Stimulated activated CD8-positive, alpha-beta memory T cell treated with anti-CD3 and anti-CD28 coated beads, Interleukin-7, amount 100 ng/mL, for 1 hour (primary cell): ENCODE measurements around the gene TMPRSS9.
A peak's percentile ranks its signal among the peaks of the same experiment; 100 is the strongest.

Source experiments
- DNase-seq, 2 donors: peaks; one replicate each; pipeline ENCODE4 v3.0.0-alpha.2; 2020; ENCODE audit warnings: low read depth in 2 of 2

The TMPRSS9 gene

DNA sequence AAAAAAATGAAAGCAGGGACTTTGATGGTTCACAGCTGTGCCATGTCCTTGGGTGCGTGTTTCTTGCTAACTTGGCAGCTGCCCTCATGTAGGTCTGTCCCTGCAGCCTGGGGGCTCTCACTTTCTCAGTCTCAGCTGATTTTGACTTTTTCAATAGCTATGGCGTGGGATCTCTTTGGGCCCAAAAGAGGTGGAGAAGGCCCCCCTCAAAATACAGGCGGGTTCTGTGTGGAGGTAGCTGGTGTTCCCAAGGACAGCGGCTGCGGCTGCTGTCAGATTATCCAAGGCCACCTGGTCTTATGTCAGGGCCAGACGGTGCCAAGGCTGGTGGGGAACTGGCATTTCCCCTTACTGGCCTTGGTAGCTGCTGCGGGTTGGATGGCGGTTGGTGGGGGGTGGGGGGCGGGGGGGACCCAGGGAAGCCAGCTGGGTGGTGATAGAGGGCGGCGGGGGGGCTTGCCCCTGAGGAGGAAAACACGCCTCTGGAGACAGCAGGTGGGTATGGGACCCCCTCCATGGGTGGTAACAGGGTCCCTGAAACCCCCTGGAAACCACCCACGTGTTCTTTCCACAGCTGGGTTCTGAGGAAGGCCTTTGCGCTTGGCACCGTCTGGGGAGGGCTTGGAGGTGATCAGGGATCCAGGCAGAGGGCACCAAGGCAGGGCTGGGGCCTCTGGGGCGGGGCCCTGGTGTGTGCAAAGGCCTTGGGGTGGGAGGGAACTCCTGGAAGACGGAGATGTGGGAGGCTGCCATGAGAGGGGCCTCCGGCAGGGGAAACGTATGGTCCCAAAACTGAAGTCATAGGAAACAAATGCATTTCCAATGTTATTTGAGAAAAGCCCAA is 63.2 kb downstream of the TMPRSS9 start:
- no peak for DNase-seq

DNA sequence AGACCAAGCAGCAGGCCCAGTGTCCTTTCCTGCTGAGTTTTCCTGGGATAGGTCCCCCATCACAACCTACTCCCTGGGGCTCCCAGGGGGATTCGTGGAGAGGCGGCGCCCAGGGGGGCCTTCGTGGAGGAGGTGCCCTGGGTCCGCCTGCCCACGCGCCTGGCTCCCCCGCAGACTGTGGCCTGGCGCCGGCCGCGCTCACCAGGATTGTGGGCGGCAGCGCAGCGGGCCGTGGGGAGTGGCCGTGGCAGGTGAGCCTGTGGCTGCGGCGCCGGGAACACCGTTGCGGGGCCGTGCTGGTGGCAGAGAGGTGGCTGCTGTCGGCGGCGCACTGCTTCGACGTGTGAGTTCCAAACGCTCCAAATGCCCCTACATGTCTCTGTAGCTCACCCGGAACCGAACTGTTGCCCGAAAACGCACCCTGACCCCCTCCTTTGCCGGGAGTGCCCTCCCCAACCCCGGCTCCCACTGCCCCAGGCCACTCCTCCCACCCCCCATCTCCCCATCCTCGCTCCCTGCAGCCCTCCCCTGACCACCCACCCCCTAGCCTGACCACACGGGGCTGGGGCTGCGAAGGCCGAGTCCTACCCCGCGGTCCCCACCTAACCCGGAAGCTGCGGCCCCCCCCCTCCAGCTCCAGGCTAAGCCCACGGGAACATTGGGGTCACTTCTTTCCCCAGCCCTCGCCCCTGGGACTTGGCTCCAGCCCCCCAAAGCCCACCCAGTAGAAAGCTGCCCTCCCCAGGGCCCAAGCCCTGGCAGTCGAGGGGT is 64.0 kb downstream of the TMPRSS9 start:
- DNase-seq: no peak

DNA sequence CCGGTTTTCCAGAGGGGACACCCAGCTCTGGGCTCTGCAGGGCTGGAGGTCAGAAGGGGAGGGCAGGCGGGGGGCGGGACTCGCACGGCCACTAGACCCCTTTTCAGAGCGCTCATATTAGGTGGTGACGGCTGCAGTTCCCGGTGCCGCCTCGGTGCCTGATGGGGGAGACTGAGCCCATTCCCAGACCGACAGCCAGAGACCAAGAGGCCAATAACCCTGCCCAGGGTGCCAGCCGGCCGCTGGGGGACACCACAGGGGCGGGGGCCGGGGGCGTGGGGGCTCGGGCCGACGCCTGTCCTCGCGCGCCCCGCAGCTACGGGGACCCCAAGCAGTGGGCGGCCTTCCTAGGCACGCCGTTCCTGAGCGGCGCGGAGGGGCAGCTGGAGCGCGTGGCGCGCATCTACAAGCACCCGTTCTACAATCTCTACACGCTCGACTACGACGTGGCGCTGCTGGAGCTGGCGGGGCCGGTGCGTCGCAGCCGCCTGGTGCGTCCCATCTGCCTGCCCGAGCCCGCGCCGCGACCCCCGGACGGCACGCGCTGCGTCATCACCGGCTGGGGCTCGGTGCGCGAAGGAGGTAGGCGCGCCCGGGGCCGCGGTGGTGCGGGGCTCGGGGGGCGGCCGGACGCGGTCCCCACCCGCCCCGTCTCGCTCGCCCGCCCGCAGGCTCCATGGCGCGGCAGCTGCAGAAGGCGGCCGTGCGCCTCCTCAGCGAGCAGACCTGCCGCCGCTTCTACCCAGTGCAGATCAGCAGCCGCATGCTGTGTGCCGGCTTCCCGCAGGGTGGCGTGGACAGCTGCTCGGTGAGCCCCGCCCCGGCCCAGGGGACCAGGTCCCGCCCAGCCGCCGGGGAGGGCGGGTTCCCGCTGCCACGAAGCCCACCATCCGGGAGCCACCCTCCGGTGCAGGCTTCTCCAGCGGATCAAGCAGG is 64.9 kb downstream of the TMPRSS9 start:
- DNase-seq: no peak

DNA sequence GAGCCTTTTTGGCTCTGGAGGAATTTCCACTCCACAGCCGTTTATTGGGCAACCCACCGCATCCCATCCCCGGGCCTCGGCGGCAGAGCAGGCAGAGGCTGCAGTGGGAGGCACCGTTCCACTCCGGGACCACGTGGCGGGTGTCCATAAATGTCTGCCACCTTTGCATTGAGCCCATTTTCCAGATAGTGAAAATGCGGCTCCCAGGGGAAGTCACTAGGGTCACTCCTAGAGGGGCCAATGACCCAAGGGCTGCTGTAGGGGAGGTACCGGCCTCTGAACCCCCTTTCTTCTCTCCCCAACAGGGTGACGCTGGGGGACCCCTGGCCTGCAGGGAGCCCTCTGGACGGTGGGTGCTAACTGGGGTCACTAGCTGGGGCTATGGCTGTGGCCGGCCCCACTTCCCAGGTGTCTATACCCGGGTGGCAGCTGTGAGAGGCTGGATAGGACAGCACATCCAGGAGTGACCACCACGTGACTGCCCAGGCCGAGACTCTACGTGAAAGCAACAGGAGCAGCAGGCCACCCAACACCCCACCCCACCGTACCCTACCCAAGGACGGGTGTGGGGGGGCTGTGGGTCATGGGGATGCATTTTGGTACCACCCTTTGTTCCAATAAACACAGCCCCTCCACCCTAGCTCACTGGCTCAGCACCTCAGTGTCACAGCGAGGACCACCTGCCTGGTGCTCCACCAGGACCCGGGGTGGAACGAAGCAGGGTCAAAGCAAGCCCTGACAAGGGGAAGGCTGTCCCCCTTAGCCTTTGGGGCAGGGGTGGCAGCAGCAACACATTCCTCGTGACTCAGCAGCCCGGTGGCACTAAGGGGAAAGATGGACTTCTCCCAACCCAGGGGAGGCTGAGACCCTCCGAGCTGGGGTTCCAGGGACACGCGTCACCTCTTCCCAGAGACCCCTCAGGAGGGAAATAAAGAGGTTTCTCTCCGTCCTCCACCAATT is 65.8 kb downstream of the TMPRSS9 start:
- DNase-seq: no peak

DNA sequence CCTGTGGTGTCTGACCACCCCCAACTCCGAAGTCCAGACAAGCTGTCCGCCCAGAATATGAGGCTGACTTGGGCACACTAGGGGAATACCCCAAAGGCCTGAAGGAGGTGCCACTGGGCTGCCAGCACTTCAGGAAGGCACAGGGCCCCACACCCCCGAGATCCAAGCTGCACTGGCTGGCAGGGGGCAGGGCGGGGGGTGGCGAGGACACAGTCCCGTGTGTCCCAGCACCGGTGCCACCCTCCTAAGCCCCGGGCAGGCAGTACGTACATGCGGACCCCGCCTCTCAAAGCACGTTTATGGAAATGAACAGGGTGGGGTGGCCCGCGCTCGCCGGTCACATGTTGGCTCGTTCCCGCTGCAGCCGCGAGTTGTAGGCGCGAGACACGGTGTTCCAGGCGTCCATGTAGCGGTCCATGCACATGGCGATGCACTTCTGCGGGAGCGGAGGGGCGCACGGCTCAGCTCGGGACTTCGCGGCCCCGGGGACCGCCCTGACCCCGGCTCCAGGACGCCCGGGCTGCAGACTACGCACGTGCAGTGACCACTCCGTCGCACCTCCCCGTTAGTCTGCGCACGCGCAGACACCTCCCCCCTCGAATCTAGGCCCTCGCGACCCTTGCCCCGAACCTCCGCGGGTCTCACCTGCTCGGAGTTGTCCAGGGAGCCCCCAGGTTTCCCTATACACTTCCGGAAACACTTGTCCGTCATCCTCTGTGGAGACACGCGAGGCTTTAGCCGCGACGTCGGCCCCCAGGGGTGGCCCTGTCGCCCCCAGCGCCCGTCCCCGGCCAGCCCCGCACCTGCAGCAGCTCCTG is 66.8 kb downstream of the TMPRSS9 start:
- peak in 1 of 2 donors; percentile 7 for DNase-seq

DNA sequence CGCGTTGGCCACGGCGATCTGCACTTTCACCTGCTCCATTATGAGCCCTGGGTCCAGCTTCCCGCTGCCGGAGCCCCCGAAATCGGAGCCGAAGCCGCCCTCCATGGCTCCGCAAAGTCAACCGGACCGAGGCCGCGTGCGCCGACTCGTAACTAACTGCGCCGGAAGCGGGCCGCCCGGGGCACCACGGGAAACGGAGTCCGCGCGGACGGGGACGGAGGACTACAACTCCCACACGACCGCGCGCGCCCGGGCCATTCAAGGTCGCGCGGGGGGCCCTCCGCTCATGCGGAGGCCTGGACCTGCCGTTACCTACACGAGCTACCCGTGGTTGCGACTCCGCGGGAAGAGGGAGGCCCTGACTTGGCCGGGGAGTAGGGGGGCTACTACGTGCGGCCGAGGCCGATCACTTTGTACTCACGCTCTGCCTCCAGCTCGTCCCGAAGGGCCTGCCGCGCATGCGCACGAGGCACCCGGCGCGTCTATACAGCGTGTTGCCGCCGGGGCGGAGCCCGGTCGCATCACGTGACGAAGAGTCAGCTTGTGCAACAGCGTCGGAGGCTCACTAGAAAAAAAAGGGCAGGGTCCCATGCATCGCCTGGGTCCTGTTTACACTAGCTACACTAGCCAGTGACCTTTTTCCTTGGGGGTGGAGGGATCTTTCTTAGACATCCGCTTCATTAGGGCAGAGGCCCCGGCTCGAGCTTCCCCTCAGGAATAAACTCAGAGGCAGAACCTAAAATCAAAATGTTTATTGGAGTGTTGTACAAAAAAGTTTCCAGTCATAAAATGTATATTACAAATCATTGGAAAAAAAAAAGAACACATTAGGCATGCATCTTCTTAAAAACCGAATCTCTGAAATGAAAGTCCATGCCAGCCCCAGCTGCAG is 67.6 kb downstream of the TMPRSS9 start, which contains the start of gene TIMM13:
Gene TIMM13 (minus strand): TSS at position 158 of the 892 bp plus-strand sequence. CDS start 53 bp downstream, at position 105.
- DNase-seq: peak; percentile 90 to 91

DNA sequence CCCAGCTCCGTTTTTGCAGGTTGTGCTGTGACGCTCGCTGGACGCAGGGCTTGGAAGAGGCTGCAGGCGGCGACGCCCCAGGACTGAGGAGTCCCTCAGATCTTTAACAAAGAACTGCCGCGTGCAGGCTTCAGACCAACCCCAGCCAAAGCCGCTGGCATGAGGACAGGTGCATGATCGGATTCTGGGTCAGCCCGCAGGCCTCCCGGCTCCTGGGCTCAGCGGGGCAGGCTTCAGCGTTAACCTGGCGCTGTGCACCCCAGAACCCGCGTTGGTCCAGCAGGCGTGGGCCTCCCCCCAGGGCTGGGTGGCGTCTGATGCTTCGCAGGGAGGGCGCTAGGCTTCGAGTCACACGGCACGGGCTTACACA is 68.2 kb downstream of the TMPRSS9 start:
- DNase-seq: no peak

DNA sequence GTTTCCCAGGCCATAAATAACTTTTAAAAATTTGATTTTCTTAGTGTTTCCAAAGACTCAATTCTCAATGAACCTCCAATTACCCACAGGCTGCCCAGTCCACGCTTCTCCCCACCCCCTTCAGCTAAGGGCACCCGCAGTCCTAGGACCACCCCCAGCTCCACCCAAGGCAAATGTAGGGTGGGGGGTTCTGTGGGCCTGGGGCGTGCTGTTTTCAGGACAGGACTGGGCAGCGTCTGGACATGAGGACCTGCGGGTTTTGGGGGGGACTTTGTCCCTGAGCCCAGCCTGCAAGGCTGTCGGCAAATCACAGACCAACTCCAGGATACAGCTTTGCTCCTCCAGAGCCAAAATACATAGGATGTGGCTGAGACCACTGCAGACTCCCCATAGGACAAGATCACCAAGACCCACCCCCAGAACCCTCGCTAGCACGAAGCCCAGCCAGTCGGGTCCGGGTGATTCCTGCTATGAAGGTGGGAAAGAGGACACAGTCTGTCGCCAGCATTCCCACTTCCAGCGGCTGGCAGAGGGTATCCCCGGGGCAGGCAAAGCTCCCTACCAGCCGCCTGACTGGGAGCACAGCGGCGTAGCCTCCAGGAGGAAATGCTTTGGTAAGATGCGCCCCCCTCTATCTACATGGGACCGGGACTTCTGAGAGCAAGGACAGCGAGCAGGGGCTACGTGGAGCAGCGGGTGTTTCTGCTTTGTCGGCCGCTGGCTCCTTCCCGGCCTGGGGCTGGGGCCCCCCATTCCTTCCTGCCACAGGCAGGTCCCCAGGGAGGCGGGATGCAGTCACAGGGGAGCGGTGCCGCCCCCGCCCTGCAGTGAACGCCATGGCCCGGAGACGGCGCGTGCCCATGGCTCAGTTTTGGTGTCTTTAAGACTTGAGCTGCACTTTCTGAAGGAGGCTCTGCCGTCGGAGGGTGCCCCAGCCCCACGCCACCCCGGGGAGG is 69.0 kb downstream of the TMPRSS9 start:
- DNase-seq: no peak

DNA sequence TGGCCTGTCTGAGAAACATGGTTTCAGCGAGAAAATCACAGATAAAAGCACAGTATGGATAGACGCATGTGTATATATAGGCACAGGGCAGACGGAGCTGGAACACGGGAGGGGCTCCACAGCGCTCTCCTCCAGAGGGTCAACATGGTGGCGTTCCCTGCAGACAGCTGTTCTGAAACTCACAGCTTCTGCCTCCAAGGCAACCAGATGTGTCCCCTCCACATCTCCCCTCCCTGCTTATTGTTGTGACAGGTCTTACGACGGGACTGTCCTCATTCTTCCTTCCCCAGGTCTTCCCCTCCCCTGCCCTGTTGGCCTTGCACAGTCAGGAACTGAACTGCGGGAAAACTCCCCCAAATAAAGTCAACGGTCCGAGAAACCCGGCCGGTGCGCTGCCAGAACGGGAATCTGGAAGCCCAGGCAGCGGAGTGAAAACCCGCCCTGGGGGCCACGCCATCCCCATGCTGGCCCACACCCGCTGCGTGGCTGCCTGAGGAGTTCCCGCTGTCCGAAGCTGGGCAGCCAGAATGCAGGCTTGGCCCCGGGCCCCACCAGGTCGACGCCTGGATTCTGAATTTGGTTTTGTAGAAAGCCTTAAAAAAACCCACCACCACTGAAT is 70.0 kb downstream of the TMPRSS9 start:
- DNase-seq: no peak

DNA sequence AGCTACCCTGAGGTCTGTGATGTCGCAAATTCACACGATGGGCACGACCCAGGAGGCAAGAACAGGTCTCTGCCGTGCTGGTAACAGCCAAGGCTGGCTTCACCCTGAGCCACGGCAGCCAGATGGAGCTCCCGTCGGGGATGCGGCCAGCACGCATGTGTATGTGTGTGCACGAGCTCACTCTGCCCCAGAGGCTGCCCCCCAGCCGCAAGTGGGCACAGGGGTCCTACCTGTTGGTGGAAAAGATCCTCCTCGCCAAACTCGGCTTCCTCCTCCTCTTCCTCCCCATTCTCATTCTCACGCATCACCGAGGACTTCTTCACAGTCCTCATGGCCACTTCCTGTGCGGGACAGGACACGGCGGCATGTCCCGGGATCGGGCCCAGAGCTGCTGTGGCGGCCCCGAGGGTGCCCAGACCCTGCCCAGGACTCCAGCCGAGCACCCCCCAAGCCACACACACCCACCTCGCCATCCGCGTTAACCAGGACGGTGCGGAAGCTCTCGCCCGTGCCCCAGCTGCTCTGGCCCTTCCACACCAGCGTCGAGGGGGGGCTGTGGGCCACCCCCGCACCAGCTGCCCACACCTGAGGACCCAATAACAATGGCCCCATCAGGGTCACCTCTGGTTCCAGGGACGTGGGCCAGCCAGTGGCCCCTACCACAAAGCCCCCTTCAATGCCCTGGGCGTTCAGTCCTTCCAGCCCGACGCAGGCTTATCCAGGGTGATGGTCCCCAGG is 71.4 kb downstream of the TMPRSS9 start:
- no peak for DNase-seq

DNA sequence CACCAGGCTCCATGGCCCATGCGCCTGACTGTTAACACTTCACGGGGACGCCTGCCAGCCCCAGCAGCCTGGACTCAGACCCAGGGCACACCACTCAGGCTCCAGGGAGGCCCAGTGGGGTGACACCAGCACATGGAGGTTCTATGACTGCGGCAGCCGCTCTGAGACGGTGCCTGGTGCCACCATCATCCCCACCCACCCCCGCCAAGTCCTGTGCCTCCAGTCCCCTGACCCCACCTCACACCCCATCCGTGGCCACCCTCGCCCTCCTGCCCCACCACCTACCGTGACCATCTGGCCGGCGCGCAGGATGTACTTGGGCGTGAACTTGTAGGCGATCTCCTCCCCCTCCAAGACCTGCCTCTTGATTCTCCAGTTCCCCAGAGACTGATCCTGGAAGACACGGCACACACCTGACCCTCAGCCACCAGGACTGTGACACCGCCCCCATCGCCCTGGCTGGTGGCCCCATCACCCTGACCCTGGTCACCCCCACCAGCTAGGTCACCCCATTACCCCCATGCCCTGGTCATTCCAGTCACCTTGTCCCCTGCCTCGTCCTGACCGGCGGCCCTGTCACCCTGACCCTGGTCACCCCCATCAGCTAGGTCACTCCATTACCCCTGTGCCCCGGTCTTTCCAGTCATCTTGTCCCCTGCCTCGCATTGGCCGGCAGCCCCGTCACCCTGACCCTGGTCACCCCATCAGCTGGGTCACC is 72.2 kb downstream of the TMPRSS9 start:
- no peak for DNase-seq

DNA sequence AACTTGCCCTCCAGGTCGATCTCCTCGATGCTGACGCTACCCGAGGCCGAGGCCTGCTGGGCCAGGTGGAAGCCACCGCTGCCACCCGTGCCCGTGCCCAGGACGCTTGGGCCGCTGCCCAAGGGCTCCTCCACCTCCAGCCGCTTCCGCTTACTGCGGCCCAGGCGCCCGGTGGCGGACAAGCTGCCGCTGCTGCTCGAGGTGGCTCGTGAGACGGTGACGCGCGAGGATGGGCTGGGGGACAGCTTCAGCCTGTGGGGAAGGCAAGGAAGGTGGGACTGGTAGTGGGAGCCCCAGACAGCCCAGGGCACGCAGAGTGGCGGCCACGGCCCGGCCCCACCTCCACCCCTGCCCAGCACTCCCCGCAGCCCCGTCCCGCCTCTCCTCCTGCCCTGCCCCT is 73.8 kb downstream of the TMPRSS9 start:
- DNase-seq: no peak

DNA sequence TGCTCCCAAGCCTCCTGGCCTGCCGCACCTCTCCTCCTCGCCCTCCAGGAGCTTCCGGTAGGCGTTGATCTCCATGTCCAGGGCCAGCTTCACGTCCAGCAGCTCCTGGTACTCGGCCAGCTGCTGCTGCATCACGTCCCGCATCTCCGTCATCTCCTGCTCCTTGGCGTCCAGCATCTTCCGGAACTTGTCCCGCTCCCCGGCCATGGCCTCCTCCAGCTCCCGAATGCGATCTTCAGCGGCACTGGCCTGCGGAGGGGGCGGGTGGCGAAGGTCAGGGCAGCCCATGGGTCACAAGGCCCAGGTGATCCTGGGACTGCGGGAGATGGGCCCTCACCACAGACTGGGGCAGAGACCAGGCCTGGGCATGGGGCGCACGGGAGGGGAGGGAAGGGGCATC is 74.2 kb downstream of the TMPRSS9 start:
- no peak for DNase-seq

DNA sequence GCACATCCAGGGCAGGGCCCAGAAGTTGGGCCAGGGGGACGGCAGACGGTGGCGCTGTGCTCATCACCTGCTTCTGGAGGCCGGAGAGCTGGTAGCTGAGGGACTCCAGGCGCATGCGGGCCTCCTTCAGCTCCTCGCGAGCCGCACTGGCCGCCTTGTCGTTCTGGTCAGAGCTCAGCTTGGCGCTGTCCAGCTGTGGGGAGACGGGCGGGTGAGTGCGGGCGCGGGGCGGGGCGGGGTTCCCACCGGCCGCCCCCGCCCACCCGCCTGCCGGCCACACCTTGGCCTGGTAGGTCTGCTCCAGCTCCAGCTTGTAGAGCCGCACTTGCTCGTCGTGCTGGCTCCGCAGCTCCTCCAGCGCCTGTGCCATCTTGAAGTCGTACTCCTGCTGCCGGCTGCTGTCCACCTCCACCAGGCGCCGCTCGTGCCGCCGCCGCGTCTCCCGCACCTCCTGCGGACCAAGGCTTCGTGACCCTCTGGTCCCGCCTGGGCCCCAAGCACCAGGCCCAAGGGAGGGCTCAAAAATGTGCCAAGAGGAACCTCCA is 74.7 kb downstream of the TMPRSS9 start:
- no peak for DNase-seq

DNA sequence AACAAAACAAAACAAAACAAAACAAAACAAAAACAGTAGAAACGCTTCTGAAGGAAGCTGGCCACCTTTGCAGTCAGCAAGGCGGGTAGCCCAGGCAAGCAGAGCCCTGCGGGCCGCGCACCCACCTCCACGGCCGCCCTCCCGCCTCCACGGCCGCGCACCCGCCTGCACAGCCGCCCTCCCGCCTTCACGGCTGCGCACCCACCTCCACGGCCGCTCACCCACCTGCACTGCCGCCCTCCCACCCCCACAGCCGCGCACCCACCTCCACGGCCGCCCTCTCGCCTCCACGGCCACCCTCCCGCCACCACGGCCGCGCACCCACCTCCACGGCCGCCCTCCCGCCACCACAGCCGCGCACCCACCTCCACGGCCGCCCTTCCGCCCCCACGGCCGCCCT is 76.3 kb downstream of the TMPRSS9 start:
- DNase-seq: no peak

DNA sequence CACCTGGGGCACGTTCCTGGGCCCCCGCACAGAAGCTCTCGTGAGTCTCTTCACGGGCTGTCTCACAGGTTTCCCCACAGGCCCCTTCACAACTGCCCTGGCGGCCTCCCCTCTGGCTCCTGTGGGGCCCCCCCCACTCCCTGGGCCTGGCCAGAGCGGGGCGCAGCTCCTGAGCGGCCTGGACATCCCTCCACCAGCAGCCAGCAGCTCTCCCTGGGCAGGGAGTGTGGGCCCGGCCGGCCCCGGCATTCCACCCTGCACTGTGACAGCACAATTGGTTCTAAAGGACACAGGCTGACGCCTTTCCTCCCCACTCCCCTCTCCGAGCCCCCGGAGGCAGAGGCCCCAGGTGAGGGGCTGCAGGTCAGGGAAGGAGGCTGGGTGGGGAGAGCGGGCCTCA is 76.9 kb downstream of the TMPRSS9 start:
- DNase-seq: no peak
